Fibroblast of lung (primary cell): ENCODE measurements around the gene TOR4A. TPM values are rescaled to one million over a fixed set of nuclear protein-coding genes. Genes with fewer than 3 reads are reported as not detected.

Experiments
- DNase-seq, 2 donors: peaks; one replicate each; pipeline versions ENCODE4 v3.0.0 to v3.0.0-alpha.2; 2010; ENCODE audit warnings: low read depth in 2 of 2
- H2AFZ ChIP-seq: 2 replicates; pipeline ENCODE4 v1.5.1; 2012; ENCODE audit warnings: low read length, control low read depth, inconsistent platforms
- H3K27ac ChIP-seq: 2 replicates; pipeline ENCODE4 v1.5.1; 2011; ENCODE audit warnings: low read length, control low read depth; ENCODE audit not compliant: insufficient read depth
- H3K27me3 ChIP-seq: 2 replicates; pipeline ENCODE4 v1.5.1; 2011; ENCODE audit warnings: mild to moderate bottlenecking, low read length; ENCODE audit not compliant: control insufficient read depth, insufficient read depth
- H3K36me3 ChIP-seq: 2 replicates; pipeline ENCODE4 v1.5.1; 2011; ENCODE audit warnings: low read length; ENCODE audit not compliant: control insufficient read depth, insufficient read depth
- H3K4me1 ChIP-seq: 2 replicates; pipeline ENCODE4 v1.5.1; 2011; ENCODE audit warnings: low read length; ENCODE audit not compliant: control insufficient read depth, insufficient read depth; ENCODE audit errors: extremely low read depth
- H3K4me2 ChIP-seq: 2 replicates; pipeline ENCODE4 v1.5.1; 2011; ENCODE audit warnings: low read length, control low read depth; ENCODE audit not compliant: insufficient read depth; ENCODE audit errors: extremely low read depth
- H3K4me3 ChIP-seq, 4 experiments: fragments of 200-600 bp in 1 of 4; sonication (generic) in 1 of 4; replicated peaks in 1 of 4; 2 replicates each; pipeline ENCODE4 v1.5.1; 2011 to 2016; ENCODE audit warnings: low read length in 4 of 4, low read depth in 3 of 4, mild to moderate bottlenecking in 3 of 4, control low read depth in 2 of 4, inconsistent platforms in 1 of 4, mixed read lengths in 1 of 4; ENCODE audit not compliant: insufficient read depth in 1 of 4; ENCODE audit errors: control extremely low read depth in 1 of 4
- H3K79me2 ChIP-seq: 2 replicates; pipeline ENCODE4 v1.5.1; 2012; ENCODE audit warnings: mild to moderate bottlenecking, low read length, inconsistent platforms; ENCODE audit not compliant: control insufficient read depth, insufficient read depth
- H3K9ac ChIP-seq: 2 replicates; pipeline ENCODE4 v1.5.1; 2011; ENCODE audit warnings: mild to moderate bottlenecking, low read length, control low read depth; ENCODE audit not compliant: insufficient read depth
- H3K9me3 ChIP-seq: 2 replicates; pipeline ENCODE4 v1.5.1; 2012; ENCODE audit warnings: low read depth, low read length; ENCODE audit not compliant: control insufficient read depth, insufficient read depth
- H4K20me1 ChIP-seq: 2 replicates; pipeline ENCODE4 v1.5.1; 2011; ENCODE audit warnings: low read length; ENCODE audit not compliant: control insufficient read depth, insufficient read depth; ENCODE audit errors: extremely low read depth
- EZH2 ChIP-seq: IDR thresholded peaks from 2 replicates; pipeline ENCODE4 v1.5.1; 2012; ENCODE audit warnings: low read length, control low read depth, mild to moderate bottlenecking; ENCODE audit errors: missing control alignments
- polyA plus RNA-seq, 2 donors: library from polyadenylated mRNA; depleted of rRNA in 1 of 2; stranded (reverse) in 1 of 2; unstranded in 1 of 2; fragments of >200 nt; gene quantifications; 2 replicates each; pipeline ENCODE4 v1.2.1, GENCODE V29; 2011 to 2012; ENCODE audit warnings: missing spikeins in 1 of 2
- total RNA-seq: library from RNA; depleted of rRNA; stranded (reverse); fragments of >200 nt; gene quantifications from 2 replicates; pipeline ENCODE4 v1.2.1, GENCODE V29; 2014
- TF ChIP-seq, protein P1 (sequence below), 2 donors: IDR thresholded peaks in 1 of 2; conservative IDR thresholded peaks in 1 of 2; 1 replicate in 1 of 2; 2 replicates in 1 of 2; pipeline ENCODE4 v1.5.1; 2011 to 2012; ENCODE audit warnings: low read length in 2 of 2, control low read depth in 1 of 2, inconsistent platforms in 1 of 2, low read depth in 1 of 2, mild to moderate bottlenecking in 1 of 2

TOR4A gene
- total and polyA plus RNA-seq, 2 donors (not counting 1 experiment from before 2014, with no cell fraction given) = 3.3 to 22.1 TPM

DNA sequence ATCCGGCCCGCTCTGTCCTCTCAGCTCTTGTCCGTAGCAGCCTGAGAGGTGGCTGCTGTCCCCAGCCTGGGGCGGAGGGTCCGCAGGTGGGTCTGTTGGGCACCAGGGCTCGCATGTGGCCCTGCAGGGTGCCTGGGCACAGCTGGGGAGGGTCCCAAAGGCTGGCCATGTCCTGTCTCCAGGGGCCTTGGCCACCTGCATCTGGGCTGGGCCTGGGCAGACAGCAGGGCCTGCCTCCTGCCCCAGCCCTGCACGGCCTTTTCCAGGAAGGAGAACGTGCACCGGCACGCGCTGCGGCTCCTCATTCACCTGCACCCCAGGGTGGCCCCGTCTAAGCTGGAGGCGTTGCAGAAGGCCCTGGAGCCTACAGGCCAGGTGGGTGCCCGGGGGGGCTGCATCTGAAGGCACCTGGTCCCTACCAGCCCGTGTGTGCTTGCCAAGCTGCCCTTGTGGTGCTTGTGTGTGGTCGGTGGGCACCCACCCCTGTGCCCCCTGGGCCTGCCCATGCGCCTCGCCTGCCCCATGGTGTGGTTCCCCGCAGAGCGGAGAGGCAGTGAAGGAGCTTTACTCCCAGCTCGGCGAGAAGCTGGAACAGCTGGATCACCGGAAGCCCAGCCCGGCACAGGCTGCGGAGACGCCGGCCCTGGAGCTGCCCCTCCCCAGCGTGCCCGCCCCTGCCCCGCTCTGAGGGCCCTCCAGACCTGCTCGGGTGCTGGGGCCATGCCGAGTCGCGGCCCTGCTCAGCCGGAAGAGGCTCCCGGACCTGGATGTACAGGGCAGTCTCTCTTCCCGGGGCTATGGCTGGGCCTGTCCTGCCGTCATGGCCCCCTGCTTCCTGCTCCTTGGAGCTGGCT is 5.1 kb upstream of the TOR4A start:
- TF ChIP-seq, protein P1, sequence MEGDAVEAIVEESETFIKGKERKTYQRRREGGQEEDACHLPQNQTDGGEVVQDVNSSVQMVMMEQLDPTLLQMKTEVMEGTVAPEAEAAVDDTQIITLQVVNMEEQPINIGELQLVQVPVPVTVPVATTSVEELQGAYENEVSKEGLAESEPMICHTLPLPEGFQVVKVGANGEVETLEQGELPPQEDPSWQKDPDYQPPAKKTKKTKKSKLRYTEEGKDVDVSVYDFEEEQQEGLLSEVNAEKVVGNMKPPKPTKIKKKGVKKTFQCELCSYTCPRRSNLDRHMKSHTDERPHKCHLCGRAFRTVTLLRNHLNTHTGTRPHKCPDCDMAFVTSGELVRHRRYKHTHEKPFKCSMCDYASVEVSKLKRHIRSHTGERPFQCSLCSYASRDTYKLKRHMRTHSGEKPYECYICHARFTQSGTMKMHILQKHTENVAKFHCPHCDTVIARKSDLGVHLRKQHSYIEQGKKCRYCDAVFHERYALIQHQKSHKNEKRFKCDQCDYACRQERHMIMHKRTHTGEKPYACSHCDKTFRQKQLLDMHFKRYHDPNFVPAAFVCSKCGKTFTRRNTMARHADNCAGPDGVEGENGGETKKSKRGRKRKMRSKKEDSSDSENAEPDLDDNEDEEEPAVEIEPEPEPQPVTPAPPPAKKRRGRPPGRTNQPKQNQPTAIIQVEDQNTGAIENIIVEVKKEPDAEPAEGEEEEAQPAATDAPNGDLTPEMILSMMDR (conservative IDR thresholded peaks at IDR 0.05 in 1 of 2, IDR thresholded peaks at IDR 0.05 in 1 of 2; ENCODE audit: low read depth in 1 of 2, low read length in 2 of 2) = no peak
- no peak for TF ChIP-seq EZH2
- H3K4me2 ChIP-seq = no peak overlapping the region
- H3K9me3 ChIP-seq = no peaks in the 10 kb centered on the region
- H3K79me2 ChIP-seq = no peaks in the 10 kb centered on the region
- H4K20me1 ChIP-seq = no peaks in the 10 kb centered on the region
- DNase-seq = no peak
- H3K9ac ChIP-seq = no peak overlapping the region
- H3K36me3 ChIP-seq = peaks cover 29% of the 10 kb centered on the region
- no peaks in the 10 kb centered on the region for H3K27me3 ChIP-seq
- H3K27ac ChIP-seq = no peak overlapping the region
- H2AFZ ChIP-seq = no peak overlapping the region
- peaks cover 21% of the 10 kb centered on the region for H3K4me1 ChIP-seq
- no peak overlapping the region for H3K4me3 ChIP-seq

DNA sequence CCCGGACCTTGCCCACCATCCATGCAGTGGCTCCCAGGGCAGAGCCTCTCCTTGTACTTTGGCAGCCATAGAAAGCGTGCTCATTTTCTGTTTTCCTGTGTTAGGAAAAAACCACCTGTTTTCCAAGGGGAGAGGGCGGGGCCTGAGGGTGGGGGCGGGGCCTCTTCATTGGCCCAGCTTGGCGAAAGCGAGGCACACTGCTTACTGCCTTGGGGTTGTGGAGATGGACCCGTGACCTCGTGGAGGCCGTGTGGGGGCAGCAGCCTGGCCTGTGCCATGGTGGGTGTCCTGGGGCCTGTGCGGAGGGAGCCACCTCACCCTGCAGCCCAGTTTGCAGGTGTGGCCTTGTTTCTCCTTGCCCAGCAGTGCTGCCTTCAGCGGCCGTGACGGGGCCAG is 4.4 kb upstream of the TOR4A start:
- Histone ChIP-seq H3K9me3 (no peaks in the 10 kb centered on the region), H2AFZ (no peak overlapping the region), H3K79me2 (no peaks in the 10 kb centered on the region), H3K4me3 (no peak overlapping the region), H3K27ac (no peak overlapping the region), H3K36me3 (peaks cover 27% of the 10 kb centered on the region), H3K9ac (no peak overlapping the region), H3K27me3 (no peaks in the 10 kb centered on the region), H3K4me2 (no peak overlapping the region), H4K20me1 (no peaks in the 10 kb centered on the region), H3K4me1 (peaks cover 21% of the 10 kb centered on the region)
- DNase-seq = no peak
- TF ChIP-seq EZH2 = no peak
- TF ChIP-seq, protein P1 (conservative IDR thresholded peaks at IDR 0.05 in 1 of 2, IDR thresholded peaks at IDR 0.05 in 1 of 2; ENCODE audit: low read depth in 1 of 2, low read length in 2 of 2) = no peak

GRCh38 chr9:137273611-137274320 is 3.8 kb upstream of the TOR4A start:
- H3K9ac ChIP-seq = no peak overlapping the region
- H3K36me3 ChIP-seq = peaks cover 27% of the 10 kb centered on the region
- peaks cover 18% of the 10 kb centered on the region for H3K4me1 ChIP-seq

More at GRCh38 chr9:137273611-137274320, 3.8 kb upstream of the TOR4A start:
- no peaks in the 10 kb centered on the region for H4K20me1 ChIP-seq
- no peak for TF ChIP-seq EZH2
- TF ChIP-seq, protein P1 (conservative IDR thresholded peaks at IDR 0.05 in 1 of 2, IDR thresholded peaks at IDR 0.05 in 1 of 2; ENCODE audit: low read depth in 1 of 2, low read length in 2 of 2) = no peak
- no peak overlapping the region for H2AFZ ChIP-seq
- DNase-seq = no peak
- no peaks in the 10 kb centered on the region for H3K9me3 ChIP-seq
- no peak overlapping the region for H3K4me3 ChIP-seq
- peaks cover 4% of the 10 kb centered on the region for H3K79me2 ChIP-seq
- H3K27ac ChIP-seq = no peak overlapping the region
- no peak overlapping the region for H3K4me2 ChIP-seq
- no peaks in the 10 kb centered on the region for H3K27me3 ChIP-seq
